H9 (cell line): ENCODE measurements around the gene TMEM156. TPM values are rescaled to one million over a fixed set of nuclear protein-coding genes. Genes with fewer than 3 reads are reported as not detected.

ENCODE experiments used
- DNase-seq: peaks from one replicate; pipeline ENCODE4 v3.0.0-alpha.2; 2017
- H2AFZ ChIP-seq: one replicate; pipeline ENCODE4 v1.6.1; 2013; ENCODE audit warnings: mild to moderate bottlenecking, low read length, control low read depth, moderate library complexity
- H2AK5ac ChIP-seq: 2 replicates; pipeline ENCODE4 v1.6.1; 2013; ENCODE audit warnings: low read length, control low read depth, mixed read lengths; ENCODE audit not compliant: insufficient read length
- H2BK120ac ChIP-seq: one replicate; pipeline ENCODE4 v1.6.1; 2013; ENCODE audit warnings: low read depth, mild to moderate bottlenecking, low read length, control low read depth, inconsistent platforms; ENCODE audit not compliant: poor library complexity, severe bottlenecking
- H2BK12ac ChIP-seq: 2 replicates; pipeline ENCODE4 v1.6.1; 2013; ENCODE audit warnings: low read length, control low read depth, mixed read lengths, low read depth; ENCODE audit not compliant: insufficient read length
- H2BK15ac ChIP-seq: 2 replicates; pipeline ENCODE4 v1.6.1; 2013; ENCODE audit warnings: low read depth, low read length, control low read depth
- H2BK20ac ChIP-seq: one replicate; pipeline ENCODE4 v1.6.1; 2013; ENCODE audit warnings: low read depth, mild to moderate bottlenecking, low read length, control low read depth, inconsistent platforms; ENCODE audit not compliant: poor library complexity, severe bottlenecking
- H2BK5ac ChIP-seq: 2 replicates; pipeline ENCODE4 v1.6.1; 2013; ENCODE audit warnings: low read length, control low read depth, mixed read lengths; ENCODE audit not compliant: insufficient read length
- H3K14ac ChIP-seq: 2 replicates; pipeline ENCODE4 v1.6.1; 2013; ENCODE audit warnings: low read length, control low read depth; ENCODE audit not compliant: insufficient read depth
- H3K18ac ChIP-seq: 2 replicates; pipeline ENCODE4 v1.6.1; 2013; ENCODE audit warnings: low read depth, mild to moderate bottlenecking, mixed read lengths, low read length, control low read depth; ENCODE audit not compliant: insufficient read length
- H3K23ac ChIP-seq: 2 replicates; pipeline ENCODE4 v1.6.1; 2013; ENCODE audit warnings: low read length, control low read depth, mixed read lengths, low read depth; ENCODE audit not compliant: insufficient read length
- H3K23me2 ChIP-seq: 2 replicates; pipeline ENCODE4 v1.6.1; 2013; ENCODE audit warnings: low read depth, mild to moderate bottlenecking, mixed read lengths, low read length, control low read depth; ENCODE audit not compliant: insufficient read length, poor library complexity, severe bottlenecking
- H3K27ac ChIP-seq: 2 replicates; pipeline ENCODE4 v1.5.1; 2013; ENCODE audit warnings: low read length, control low read depth, mixed read lengths, low read depth; ENCODE audit not compliant: insufficient read length
- H3K27me3 ChIP-seq: 2 replicates; pipeline ENCODE4 v1.6.1; 2013; ENCODE audit warnings: low read length, control low read depth, inconsistent platforms; ENCODE audit not compliant: insufficient read depth
- H3K4ac ChIP-seq: 2 replicates; pipeline ENCODE4 v1.6.1; 2013; ENCODE audit warnings: low read depth, mild to moderate bottlenecking, control low read depth, inconsistent platforms, low read length, moderate library complexity
- H3K4me1 ChIP-seq: 2 replicates; pipeline ENCODE4 v1.6.1; 2013; ENCODE audit warnings: low read length, control low read depth, inconsistent platforms; ENCODE audit not compliant: insufficient read depth
- H3K4me2 ChIP-seq: 2 replicates; pipeline ENCODE4 v1.6.1; 2013; ENCODE audit warnings: low read length, control low read depth, mixed read lengths; ENCODE audit not compliant: insufficient read length, insufficient read depth
- H3K56ac ChIP-seq: 2 replicates; pipeline ENCODE4 v1.6.1; 2013; ENCODE audit warnings: low read depth, mild to moderate bottlenecking, mixed read lengths, low read length, control low read depth; ENCODE audit not compliant: insufficient read length
- H3K79me1 ChIP-seq: 2 replicates; pipeline ENCODE4 v1.6.1; 2013; ENCODE audit warnings: low read depth, mild to moderate bottlenecking, moderate library complexity, low read length, control low read depth, inconsistent platforms; ENCODE audit not compliant: insufficient read depth, poor library complexity, severe bottlenecking
- H3K79me2 ChIP-seq: 2 replicates; pipeline ENCODE4 v1.6.1; 2013; ENCODE audit warnings: low read length, control low read depth, inconsistent platforms; ENCODE audit not compliant: insufficient read depth
- H3K9ac ChIP-seq: 2 replicates; pipeline ENCODE4 v1.6.1; 2013; ENCODE audit warnings: low read length, control low read depth, mixed read lengths; ENCODE audit not compliant: insufficient read length; ENCODE audit errors: extremely low read depth
- H3K9me3 ChIP-seq: one replicate; pipeline ENCODE4 v1.6.1; 2013; ENCODE audit warnings: low read depth, low read length, inconsistent platforms; ENCODE audit not compliant: control insufficient read depth
- H3T11ph ChIP-seq: one replicate; pipeline ENCODE4 v1.6.1; 2013; ENCODE audit warnings: mild to moderate bottlenecking, low read length, control low read depth, inconsistent platforms
- H4K20me1 ChIP-seq: one replicate; pipeline ENCODE4 v1.6.1; 2013; ENCODE audit not compliant: control insufficient read depth, insufficient read length, insufficient read depth
- H4K5ac ChIP-seq: 2 replicates; pipeline ENCODE4 v1.6.1; 2013; ENCODE audit warnings: low read depth, mild to moderate bottlenecking, mixed read lengths, low read length, control low read depth; ENCODE audit not compliant: insufficient read length
- H4K8ac ChIP-seq: replicated peaks from 2 replicates; pipeline ENCODE4 v1.6.1; 2013; ENCODE audit warnings: low read length, control low read depth, mixed read lengths, low read depth; ENCODE audit not compliant: insufficient read length
- H4K91ac ChIP-seq: 2 replicates; pipeline ENCODE4 v1.6.1; 2013; ENCODE audit warnings: low read depth, mild to moderate bottlenecking, moderate library complexity, mixed read lengths, low read length, control low read depth; ENCODE audit not compliant: insufficient read length
- H3K27ac Mint-ChIP-seq, 3 experiments: 2 replicates in 2 of 3; 3 replicates in 1 of 3; pipeline ENCODE4 v1.8.0; 2020 to 2021; ENCODE audit warnings: mixed read lengths in 3 of 3, mild to moderate bottlenecking in 1 of 3, moderate library complexity in 1 of 3
- H3K27me3 Mint-ChIP-seq: 2 replicates; pipeline ENCODE4 v1.8.0; 2021; ENCODE audit warnings: low read depth, mild to moderate bottlenecking, moderate library complexity, mixed read lengths
- H3K36me3 Mint-ChIP-seq, 3 experiments: 2 replicates in 2 of 3; 3 replicates in 1 of 3; pipeline ENCODE4 v1.8.0; 2020 to 2021; ENCODE audit warnings: low read depth in 3 of 3, mixed read lengths in 3 of 3; ENCODE audit not compliant: insufficient read depth in 1 of 3
- H3K4me1 Mint-ChIP-seq, 2 experiments: 2 replicates each; pipeline ENCODE4 v1.8.0; 2020; ENCODE audit warnings: mixed read lengths in 2 of 2
- H3K4me3 Mint-ChIP-seq, 2 experiments: 2 replicates in 1 of 2; 3 replicates in 1 of 2; pipeline ENCODE4 v1.8.0; 2020 to 2021; ENCODE audit warnings: mild to moderate bottlenecking in 2 of 2, mixed read lengths in 2 of 2, moderate library complexity in 1 of 2
- H3K9me3 Mint-ChIP-seq, 2 experiments: 2 replicates in 1 of 2; 3 replicates in 1 of 2; pipeline ENCODE4 v1.8.0; 2020; ENCODE audit warnings: mild to moderate bottlenecking in 2 of 2, mixed read lengths in 2 of 2, moderate library complexity in 1 of 2
- CTCF ChIP-seq: fragments of 200-600 bp; sonication (generic); conservative IDR thresholded peaks from 3 replicates; pipeline ENCODE4 v1.8.0; 2021; ENCODE audit warnings: antibody characterized with exemption, mild to moderate bottlenecking
- WGBS: extraction: QIAGEN DNeasy Blood & Tissue Kit; methylation state at CpG from one replicate; pipeline ENCODE4 v1.1.7; 2013; ENCODE audit warnings: missing lambda C conversion rate, low lambda C conversion rate, mixed read lengths; ENCODE audit not compliant: insufficient read length; ENCODE audit errors: extremely low coverage; 5-methylcytosine and 5-hydroxymethylcytosine counted together
- total RNA-seq: library from RNA; stranded (reverse); gene quantifications from 2 replicates; pipeline ENCODE4 v1.2.1, GENCODE V29; 2021

The TMEM156 gene
- total RNA-seq, 1 experiment from 2014 or later: not detected

DNA sequence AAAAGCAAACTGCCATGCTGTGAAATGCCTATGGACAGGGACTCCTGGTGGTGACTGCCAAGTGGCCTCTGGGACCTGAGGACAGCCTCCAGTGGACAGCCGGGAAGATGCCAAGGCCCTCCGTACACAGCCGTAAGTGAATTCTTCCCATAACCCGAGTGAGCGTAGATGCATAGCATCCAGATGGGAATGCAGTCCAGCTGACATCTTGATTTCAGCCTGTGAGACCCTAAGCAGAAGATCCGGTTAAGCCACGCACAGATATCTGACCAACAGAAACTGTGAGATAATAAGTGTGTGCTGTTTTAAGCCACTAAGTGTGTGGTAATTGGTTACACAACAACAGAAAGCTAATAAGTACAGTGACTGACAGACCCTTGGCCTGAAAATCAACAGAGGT is 55.9 kb downstream of the TMEM156 start:
- Histone ChIP-seq H3K23ac (no peak overlapping the region), H3K9me3 (no peaks in the 10 kb centered on the region), H3K27ac (no peak overlapping the region), H3K56ac (no peak overlapping the region), H3K79me1 (no peaks in the 10 kb centered on the region), H3K18ac (no peak overlapping the region), H3K23me2 (no peaks in the 10 kb centered on the region), H2BK12ac (no peak overlapping the region), H2BK5ac (no peak overlapping the region), H2AK5ac (no peak overlapping the region), H3K27me3 (no peaks in the 10 kb centered on the region), H4K91ac (no peak overlapping the region), H3K4me2 (no peak overlapping the region), H4K5ac (no peak overlapping the region), H4K20me1 (no peaks in the 10 kb centered on the region), H3K14ac (no peak overlapping the region), H2BK20ac (no peak overlapping the region), H3K79me2 (no peaks in the 10 kb centered on the region), H3K4me1 (no peaks in the 10 kb centered on the region), H3T11ph (no peak overlapping the region), H2BK15ac (no peak overlapping the region), H2BK120ac (no peak overlapping the region), H3K4ac (no peak overlapping the region), H3K9ac (no peak overlapping the region), H2AFZ (no peak overlapping the region), H4K8ac (no peak overlapping the region)
- Mint-ChIP-seq H3K27me3 (no peaks in the 10 kb centered on the region; the same call in none of the 2 replicates), H3K27ac (no peak overlapping the region), H3K4me1 (no peaks in the 10 kb centered on the region), H3K4me3 (no peak overlapping the region), H3K9me3 (no peaks in the 10 kb centered on the region), H3K36me3 (no peaks in the 10 kb centered on the region)
- no peak for DNase-seq
- no peak for TF ChIP-seq CTCF
- no CpG with 5 or more reads among the region's 7 CpGs for WGBS
